Measurements from ENCODE around the gene CDH4. TPM values are rescaled to one million over a fixed set of nuclear protein-coding genes. Genes with fewer than 3 reads are reported as not detected.

Gene CDH4
- total and polyA plus RNA-seq, 2 of the 8 experiments (the other 6 are each of a cell fraction or from before 2014, with no cell fraction given), result 4.3 to 7.9 TPM

DNA sequence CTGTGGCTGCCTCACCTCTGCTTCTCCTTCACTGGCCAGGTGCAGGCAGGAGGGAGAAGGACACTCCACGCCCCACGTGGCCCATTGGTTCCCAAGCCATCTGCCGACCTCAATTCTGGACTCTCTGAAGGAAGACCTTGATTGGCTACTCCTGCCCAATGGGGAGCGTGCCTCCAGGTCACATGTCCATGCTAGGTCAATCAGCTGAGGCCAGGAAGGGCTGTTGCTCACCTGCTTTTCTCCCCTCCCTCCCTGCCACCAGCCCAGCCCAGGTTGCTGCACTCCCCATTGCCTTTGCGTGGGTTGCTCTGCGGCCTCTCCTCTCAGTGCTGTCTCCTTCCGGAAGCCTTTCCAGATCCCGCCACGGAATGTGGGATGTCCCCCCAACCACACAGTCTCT lies 21.9 kb upstream of the CDH4 start:
- Histone ChIP-seq H4K20me1 (replicated peaks in 1 of 2; ENCODE audit: control insufficient read depth in 1 of 2, insufficient read depth in 2 of 2, low read length in 2 of 2) (no peaks in the 10 kb centered on the region), H3K23me2 (ENCODE audit: low read depth, low read length) (no peaks in the 10 kb centered on the region), H2AK5ac (ENCODE audit: low read depth, low read length) (no peak overlapping the region), H4K5ac (ENCODE audit: insufficient read length, low read depth, low read length) (no peak overlapping the region), H2BK20ac (ENCODE audit: low read length) (no peak overlapping the region; the same call in 1 of the 2 replicates), H3K27me3 (replicated peaks in 1 of 4; ENCODE audit: control insufficient read depth in 3 of 4, extremely low read depth in 1 of 4, insufficient read depth in 3 of 4, low read length in 3 of 4) (peaks cover 0 to 11% (median 8%) of the 10 kb centered on the region in 4 experiments; a peak in 5 of 7 replicates), H3K23ac (ENCODE audit: insufficient read length) (no peak overlapping the region), H3K79me1 (ENCODE audit: low read depth, low read length) (peaks cover 2% of the 10 kb centered on the region; the same call in 1 of the 2 replicates), H3K18ac (ENCODE audit: extremely low read depth, low read length) (no peak overlapping the region), H2AFZ (ENCODE audit: low read length) (no peak overlapping the region; the same call in 1 of the 2 replicates), H2BK12ac (ENCODE audit: low read depth, low read length) (no peak overlapping the region), H3K79me2 (ENCODE audit: control insufficient read depth in 1 of 2, insufficient read depth in 2 of 2, low read length in 2 of 2) (no peaks in the 10 kb centered on the region), H3K4ac (replicated peaks; ENCODE audit: insufficient read length, low read depth, low read length) (no peak overlapping the region), H4K8ac (ENCODE audit: extremely low read depth, insufficient read depth, low read length) (no peak overlapping the region; the same call in 1 of the 2 replicates), H3K9ac (replicated peaks in 1 of 4; ENCODE audit: extremely low read depth in 1 of 4, low read depth in 3 of 4, low read length in 3 of 4) (no peak overlapping the region), H2BK120ac (replicated peaks; ENCODE audit: low read depth, low read length) (no peak overlapping the region), H3K4me3 (ENCODE audit: extremely low read depth in 1 of 4, insufficient read depth in 2 of 4, low read depth in 3 of 4, low read length in 4 of 4) (no peak overlapping the region), H3K27ac (ENCODE audit: low read depth, low read length) (no peak overlapping the region), H4K91ac (replicated peaks; ENCODE audit: insufficient read length, low read length) (no peak overlapping the region), H3K4me2 (ENCODE audit: insufficient read depth in 1 of 2, low read depth in 2 of 2, low read length in 2 of 2) (no peak overlapping the region), H3K4me1 (replicated peaks in 1 of 4; ENCODE audit: control insufficient read depth in 3 of 4, insufficient read depth in 4 of 4, low read length in 3 of 4) (peaks cover 0 to 2% (median 0%) of the 10 kb centered on the region in 4 experiments; a peak in 1 of 7 replicates), H2BK5ac (ENCODE audit: low read depth, low read length) (no peak overlapping the region), H3K36me3 (ENCODE audit: control insufficient read depth in 2 of 4, insufficient read depth in 4 of 4, low read length in 3 of 4) (no peaks in the 10 kb centered on the region), H2BK15ac (ENCODE audit: low read length) (peak overlapping the region; percentile 93; the same call in 1 of the 2 replicates), H3K56ac (replicated peaks; ENCODE audit: insufficient read length, low read depth, low read length) (no peak overlapping the region), H3K9me3 (ENCODE audit: insufficient read depth in 2 of 2, low read depth in 1 of 2, low read length in 1 of 2) (peaks cover 0 to 3% of the 10 kb centered on the region in 2 experiments; a peak in 1 of 4 replicates), H3K14ac (ENCODE audit: insufficient read length) (no peak overlapping the region)
- no peak for DNase-seq (ENCODE audit: low read depth in 1 of 2, low spot score in 2 of 2)
- ChIA-PET CTCF (ENCODE audit: partially characterized antibody) (interaction anchor here (1.1 to 3.3 kb wide), 6 partner anchors 14 to 92 kb away, joined by 3 to 17 read pairs (median 6); partner anchors contain the start of gene CDH4), POLR2A (ENCODE audit: partially characterized antibody) (no interaction called here)
- 89% methylated on average over 6 of the region's 9 CpGs; no CpG with 5 or more reads in 1 of the 2 experiments for WGBS, 2 experiments (ENCODE audit: extremely low coverage in 1 of 2, insufficient coverage in 1 of 2, insufficient read length in 1 of 2, insufficient replicate concordance in 2 of 2, low coverage in 1 of 2, low lambda C conversion rate in 2 of 2, missing lambda C conversion rate in 1 of 2)
- FAIRE-seq, result no peak
- TF ChIP-seq, protein P1, sequence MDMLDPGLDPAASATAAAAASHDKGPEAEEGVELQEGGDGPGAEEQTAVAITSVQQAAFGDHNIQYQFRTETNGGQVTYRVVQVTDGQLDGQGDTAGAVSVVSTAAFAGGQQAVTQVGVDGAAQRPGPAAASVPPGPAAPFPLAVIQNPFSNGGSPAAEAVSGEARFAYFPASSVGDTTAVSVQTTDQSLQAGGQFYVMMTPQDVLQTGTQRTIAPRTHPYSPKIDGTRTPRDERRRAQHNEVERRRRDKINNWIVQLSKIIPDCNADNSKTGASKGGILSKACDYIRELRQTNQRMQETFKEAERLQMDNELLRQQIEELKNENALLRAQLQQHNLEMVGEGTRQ (IDR thresholded peaks at IDR 0.05; ENCODE audit: low read length), result peak; percentile 28; the same call in 1 of the 2 replicates
- TF ChIP-seq CBX8 (IDR thresholded peaks at IDR 0.05; ENCODE audit: borderline replicate concordance, low read depth, low read length), result no peak

All from H1 (cell line).